GM21515 (cell line): Measurements from ENCODE around the gene MDM1.

ENCODE experiments used
- ATAC-seq: cut with Tn5 transposase; IDR thresholded peaks from one replicate; pipeline ENCODE4 v1.9.1; 2021; ENCODE audit not compliant: unreplicated experiment

MDM1 gene, protein sequence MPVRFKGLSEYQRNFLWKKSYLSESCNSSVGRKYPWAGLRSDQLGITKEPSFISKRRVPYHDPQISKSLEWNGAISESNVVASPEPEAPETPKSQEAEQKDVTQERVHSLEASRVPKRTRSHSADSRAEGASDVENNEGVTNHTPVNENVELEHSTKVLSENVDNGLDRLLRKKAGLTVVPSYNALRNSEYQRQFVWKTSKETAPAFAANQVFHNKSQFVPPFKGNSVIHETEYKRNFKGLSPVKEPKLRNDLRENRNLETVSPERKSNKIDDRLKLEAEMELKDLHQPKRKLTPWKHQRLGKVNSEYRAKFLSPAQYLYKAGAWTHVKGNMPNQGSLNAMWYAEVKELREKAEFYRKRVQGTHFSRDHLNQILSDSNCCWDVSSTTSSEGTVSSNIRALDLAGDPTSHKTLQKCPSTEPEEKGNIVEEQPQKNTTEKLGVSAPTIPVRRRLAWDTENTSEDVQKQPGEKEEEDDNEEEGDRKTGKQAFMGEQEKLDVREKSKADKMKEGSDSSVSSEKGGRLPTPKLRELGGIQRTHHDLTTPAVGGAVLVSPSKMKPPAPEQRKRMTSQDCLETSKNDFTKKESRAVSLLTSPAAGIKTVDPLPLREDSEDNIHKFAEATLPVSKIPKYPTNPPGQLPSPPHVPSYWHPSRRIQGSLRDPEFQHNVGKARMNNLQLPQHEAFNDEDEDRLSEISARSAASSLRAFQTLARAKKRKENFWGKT

GRCh38 chr12:68331869-68332727 lies at the start of gene MDM1:
Gene MDM1 (minus strand): TSS chr12:68332362. CDS start chr12:68332245, 117 bp downstream.
- peak; percentile 99 for ATAC-seq

DNA sequence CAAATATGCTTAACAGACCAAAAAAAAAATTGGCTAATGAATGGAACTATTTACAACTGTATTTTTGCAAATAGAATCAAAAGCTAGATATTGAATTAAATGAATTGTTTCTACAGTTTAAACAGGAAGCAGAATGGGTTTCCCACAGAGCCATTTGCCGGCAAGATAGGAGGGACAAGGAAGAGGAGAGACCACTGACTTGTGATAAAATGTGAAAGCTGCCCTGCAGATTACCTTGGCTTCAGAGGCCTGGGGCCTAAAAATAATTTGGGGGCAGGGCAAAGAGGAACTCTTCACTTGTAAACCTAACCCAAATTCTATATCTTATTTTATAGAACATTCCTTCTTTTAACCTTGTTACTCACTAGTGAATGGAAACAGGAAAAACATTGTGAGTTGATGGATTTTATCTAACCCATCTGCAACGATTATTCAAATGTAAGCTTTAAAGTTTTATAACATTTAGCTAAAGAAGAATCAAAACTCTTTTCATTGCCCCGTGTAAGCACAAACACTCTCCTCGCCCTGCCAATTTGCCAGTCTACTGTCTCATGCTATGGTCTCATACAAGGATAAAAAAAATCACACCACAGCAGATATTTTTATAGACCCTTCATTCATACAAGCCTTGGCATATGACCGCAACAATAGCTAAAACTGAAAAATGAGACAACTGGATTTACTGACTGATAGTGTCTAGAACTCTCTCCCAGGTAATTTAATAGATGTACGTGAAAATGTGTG lies 49.5 kb upstream of the MDM1 start:
- no peak for ATAC-seq

DNA sequence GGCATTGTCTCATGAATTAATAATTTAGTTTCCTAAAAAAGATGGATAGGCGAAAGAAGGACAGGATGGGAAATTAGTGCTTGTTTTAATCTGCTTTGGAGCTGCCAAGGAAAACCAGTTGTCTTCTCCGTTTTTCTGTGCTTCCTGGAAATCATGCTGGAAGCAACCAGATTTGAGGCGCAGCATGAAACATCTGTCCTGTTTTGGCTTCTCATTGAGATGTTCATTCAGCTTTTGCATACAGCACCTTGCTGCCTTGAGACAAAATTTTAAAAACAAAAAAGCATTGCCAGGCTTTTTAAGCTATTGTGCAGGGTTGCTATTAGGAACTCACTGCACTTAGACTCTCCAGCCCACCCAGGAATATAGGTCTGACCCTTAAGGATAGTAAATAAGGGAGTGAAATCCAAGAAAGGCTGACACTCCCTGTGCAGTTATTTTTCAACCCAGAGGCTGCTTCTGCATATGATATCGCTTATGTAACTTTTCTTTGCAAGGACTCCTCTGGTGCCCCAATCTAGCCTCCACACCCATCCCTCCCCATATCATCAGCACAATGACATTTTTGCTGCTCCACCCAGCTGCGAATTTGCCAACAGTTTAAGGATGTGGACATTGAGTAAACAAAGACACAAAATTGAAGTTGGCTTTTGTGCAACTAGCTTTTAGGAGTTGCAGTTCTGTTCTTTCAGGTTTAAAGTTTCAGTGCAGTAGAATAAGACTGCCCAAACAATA lies 46.9 kb upstream of the MDM1 start:
- no peak for ATAC-seq

DNA sequence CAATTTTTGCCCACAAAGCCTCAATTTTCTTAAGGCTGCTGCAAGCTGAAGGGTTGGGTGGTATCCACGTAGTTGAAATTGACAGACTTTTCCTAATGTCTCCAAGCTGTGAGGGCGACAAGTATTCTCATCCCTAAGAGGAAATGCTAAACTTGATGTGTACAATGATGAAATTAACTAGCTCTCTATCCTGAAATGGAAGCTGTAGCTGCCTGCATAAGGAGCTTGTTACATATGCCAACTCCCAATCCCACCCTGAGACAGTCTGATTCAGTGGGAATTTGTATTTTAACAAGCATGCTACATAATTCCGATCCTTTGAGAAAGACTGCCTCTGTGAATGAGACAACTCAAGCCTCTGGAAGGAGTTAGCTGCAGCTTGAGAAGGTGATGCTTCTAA lies 45.7 kb upstream of the MDM1 start:
- ATAC-seq: no peak

GRCh38 chr12:68376901-68377300 lies 44.7 kb upstream of the MDM1 start:
- no peak for ATAC-seq

- no peak for ATAC-seq
Measured at GRCh38 chr12:68375756-68376695, 43.9 kb upstream of the MDM1 start.

DNA sequence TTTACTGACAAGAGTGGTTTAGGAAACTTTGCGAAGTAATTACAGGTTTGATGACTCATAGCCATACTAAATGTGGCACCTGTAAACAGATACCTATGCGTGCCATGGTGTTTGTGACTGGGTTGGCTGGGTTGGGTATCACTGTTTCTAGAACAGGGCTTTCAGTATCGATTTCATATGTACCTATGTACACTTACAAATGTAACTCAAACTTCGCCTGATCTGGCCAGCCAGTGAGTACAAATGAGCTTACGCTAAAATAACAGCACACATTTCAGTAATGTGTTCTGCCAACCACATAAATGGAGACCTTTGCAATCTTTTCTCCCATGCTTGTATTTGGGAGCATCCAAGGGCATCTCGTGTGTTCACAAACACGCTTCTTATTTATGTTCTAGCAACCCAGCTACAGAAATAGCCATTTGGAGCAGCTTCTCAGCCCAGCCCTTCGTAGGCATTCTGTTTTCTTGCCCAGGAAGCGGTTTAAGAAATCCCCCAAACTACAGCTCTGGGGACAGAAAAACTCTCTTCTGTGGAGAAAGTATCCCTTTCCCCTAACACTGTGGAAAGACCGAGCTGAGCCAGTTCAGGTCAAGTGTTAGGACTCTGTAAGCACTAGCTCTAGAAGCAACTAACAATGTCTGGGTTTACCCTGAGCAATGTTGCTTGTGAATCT lies 42.3 kb upstream of the MDM1 start:
- peak; percentile 94 for ATAC-seq

- ATAC-seq: no peak
Measured at GRCh38 chr12:68370667-68371066, 38.5 kb upstream of the MDM1 start.

- no peak for ATAC-seq
Measured at GRCh38 chr12:68370006-68370590, 37.9 kb upstream of the MDM1 start.

DNA sequence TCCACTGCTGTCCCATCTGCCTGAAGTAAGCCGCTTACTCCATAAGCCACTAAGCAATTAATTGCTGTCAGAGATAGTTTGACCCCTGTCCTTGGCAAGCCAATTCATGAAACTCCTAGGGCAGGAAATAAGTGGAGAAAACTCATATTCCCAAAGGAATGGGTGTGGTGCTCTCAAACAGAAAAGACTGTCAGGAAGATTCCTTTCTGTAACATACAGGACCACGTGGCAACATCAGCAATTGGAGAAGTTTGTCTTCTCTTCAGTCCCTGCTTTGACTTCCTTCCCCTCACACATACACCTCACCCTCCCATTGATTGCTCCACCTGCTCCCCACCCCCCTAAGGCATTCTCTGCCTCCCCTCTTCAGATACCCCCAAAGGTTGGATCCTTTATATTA lies 36.2 kb upstream of the MDM1 start:
- ATAC-seq: no peak

GRCh38 chr12:68367903-68368302 lies 35.7 kb upstream of the MDM1 start:
- no peak for ATAC-seq

- no peak for ATAC-seq
Measured at GRCh38 chr12:68367116-68367515, 35.0 kb upstream of the MDM1 start.

- ATAC-seq: peak; percentile 87
Measured at GRCh38 chr12:68364893-68365725, 32.9 kb upstream of the MDM1 start.

DNA sequence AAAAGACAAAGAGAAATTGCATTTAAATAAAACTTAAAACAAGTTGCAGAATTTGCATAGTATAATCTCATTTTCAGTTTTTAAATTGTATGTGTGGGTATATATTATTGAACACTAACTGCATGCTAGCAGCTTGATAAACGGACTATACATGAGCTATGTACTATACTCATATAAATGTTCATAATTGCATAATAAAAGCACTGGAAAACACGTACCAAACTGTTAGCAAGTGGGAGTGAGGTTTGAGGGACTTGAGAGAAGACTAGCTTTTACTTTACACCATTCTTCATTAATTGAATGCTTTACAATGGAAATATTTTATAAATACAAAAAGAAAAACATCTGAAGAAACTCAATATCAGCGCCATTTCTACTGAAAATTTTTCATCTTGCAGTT lies 32.2 kb upstream of the MDM1 start:
- no peak for ATAC-seq

- no peak for ATAC-seq
Measured at GRCh38 chr12:68361953-68362352, 29.8 kb upstream of the MDM1 start.

DNA sequence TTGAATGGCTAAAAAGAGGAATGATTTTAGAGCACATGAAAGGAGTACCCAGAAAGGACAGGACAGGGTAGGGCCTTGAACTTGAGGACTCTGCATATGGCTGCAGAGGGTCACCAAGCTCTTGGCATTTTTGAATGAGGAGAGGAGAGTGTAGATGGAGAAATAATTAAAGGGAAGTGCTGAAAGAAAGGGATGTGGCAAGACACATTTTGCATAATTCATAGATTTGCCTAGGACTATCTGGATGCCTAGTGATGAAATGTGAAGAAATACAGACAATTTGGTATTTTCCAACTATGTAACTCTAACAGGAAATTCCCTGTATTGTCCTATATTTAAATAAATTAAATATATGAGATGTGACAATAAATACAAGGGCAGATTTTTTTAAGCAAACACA lies 27.5 kb upstream of the MDM1 start:
- peak; percentile 17 for ATAC-seq
